ENCODE data around the gene TOR4A. TPM values are rescaled to one million over a fixed set of nuclear protein-coding genes. Genes with fewer than 3 reads are reported as not detected.

The TOR4A gene
- total RNA-seq, 4 donors from 2014 or later: 3.3 to 9.0 (median 6.6) TPM

GRCh38 chr9:137280474-137281344 is 3.2 kb downstream of the TOR4A start:
- no peak for TF ChIP-seq CTCF (IDR thresholded peaks at IDR 0.05; ENCODE audit: low read depth)

GRCh38 chr9:137281345-137282116 is 4.0 kb downstream of the TOR4A start:
- TF ChIP-seq CTCF (IDR thresholded peaks at IDR 0.05; ENCODE audit: low read depth): no peak

GRCh38 chr9:137286975-137287383 is 9.5 kb downstream of the TOR4A start:
- TF ChIP-seq CTCF (IDR thresholded peaks at IDR 0.05; ENCODE audit: low read depth): no peak

GRCh38 chr9:137293094-137293481 is 15.6 kb downstream of the TOR4A start:
- TF ChIP-seq CTCF (IDR thresholded peaks at IDR 0.05; ENCODE audit: low read depth): no peak

- TF ChIP-seq CTCF (IDR thresholded peaks at IDR 0.05; ENCODE audit: low read depth): no peak
These were observed 16.1 kb downstream of the TOR4A start for GRCh38 chr9:137293482-137294090.

- TF ChIP-seq CTCF (IDR thresholded peaks at IDR 0.05; ENCODE audit: low read depth): no peak
These were observed 16.7 kb downstream of the TOR4A start for GRCh38 chr9:137294091-137294680.
